HCT116 (cell line): ENCODE measurements around the gene IQCN. TPM values are rescaled to one million over a fixed set of nuclear protein-coding genes. Genes with fewer than 3 reads are reported as not detected.

Source experiments
- ATAC-seq: fragments of 200-7000 bp; cut with Tn5 transposase; 2 replicates; pipeline ENCODE4 v1.9.1; 2020; ENCODE audit warnings: mild to moderate bottlenecking, moderate library complexity
- BruUV-seq: library from RNA; stranded (reverse); fragments of 400-500 nt; replicated peaks from 2 replicates; lab custom pipeline; 2021; lab: Mats Ljungman, UMichigan
- CTCF ChIA-PET: fragments of 300-600 bp; sonication (Branson Sonifier 250); formaldehyde crosslinking; loops from one replicate; lab custom pipeline; 2021; ENCODE audit warnings: antibody characterized with exemption; lab: Charles Lee
- POLR2A ChIA-PET: fragments of 300-600, 350-600 bp; sonication (Branson Sonifier 250); formaldehyde crosslinking; loops from one replicate; lab custom pipeline; 2021; ENCODE audit warnings: antibody characterized with exemption; lab: Charles Lee
- RAD21 ChIA-PET, 2 experiments: fragments of 300-600 bp; sonication (Branson Sonifier 250); formaldehyde crosslinking; loops; one replicate each; lab custom pipeline; 2023; ENCODE audit warnings: low total read pairs in 2 of 2; ENCODE audit not compliant: uncharacterized antibody in 2 of 2, unreplicated experiment in 2 of 2, low non-redundant PET in 1 of 2; lab: Charles Lee
- DNase-seq: peaks from one replicate; pipeline ENCODE4 v3.0.0-alpha.2; 2010; ENCODE audit warnings: low read depth, low spot score
- H2AFZ ChIP-seq: fragments of 200-600 bp; shearing (Covaris generic), sonication (generic); 2 replicates; pipeline ENCODE4 v1.6.1; 2017; ENCODE audit warnings: low read depth, mixed run types, mixed read lengths, antibody characterized with exemption, low read length; ENCODE audit not compliant: poor library complexity, severe bottlenecking
- H3K27ac ChIP-seq: 2 replicates; pipeline ENCODE4 v1.5.1; 2012; ENCODE audit warnings: low read depth, low read length
- H3K27me3 ChIP-seq: fragments of 200-600 bp; sonication (generic); 2 replicates; pipeline ENCODE4 v1.6.1; 2016; ENCODE audit warnings: mixed run types, low read length, mixed read lengths; ENCODE audit not compliant: insufficient read depth
- H3K36me3 ChIP-seq, 2 experiments: fragments of 200-500 bp in 1 of 2; fragments of 200-600 bp in 1 of 2; sonication (Bioruptor generic) in 1 of 2; sonication (generic) in 1 of 2; 2 replicates each; pipeline versions ENCODE4 v1.5.1 to v1.6.1; 2014 to 2016; ENCODE audit warnings: low read length in 2 of 2, inconsistent platforms in 1 of 2, mixed read lengths in 1 of 2, mixed run types in 1 of 2; ENCODE audit not compliant: insufficient read depth in 2 of 2, control insufficient read depth in 1 of 2
- H3K4me1 ChIP-seq, 2 experiments: fragments of 200-600 bp in 1 of 2; sonication (generic) in 1 of 2; 2 replicates each; pipeline versions ENCODE4 v1.5.1 to v1.6.1; 2012 to 2017; ENCODE audit warnings: low read length in 2 of 2, inconsistent platforms in 1 of 2, mild to moderate bottlenecking in 1 of 2, mixed read lengths in 1 of 2, mixed run types in 1 of 2, moderate library complexity in 1 of 2; ENCODE audit not compliant: insufficient read depth in 2 of 2, control insufficient read depth in 1 of 2
- H3K4me2 ChIP-seq: fragments of 200-600 bp; sonication (generic); 2 replicates; pipeline ENCODE4 v1.6.1; 2017; ENCODE audit warnings: mixed run types, low read length, mixed read lengths
- H3K4me3 ChIP-seq, 2 experiments: fragments of 200-600 bp in 1 of 2; sonication (generic) in 1 of 2; replicated peaks in 1 of 2; 2 replicates each; pipeline ENCODE4 v1.5.1; 2011 to 2016; ENCODE audit warnings: low read length in 2 of 2, control low read depth in 1 of 2, low read depth in 1 of 2, mild to moderate bottlenecking in 1 of 2, mixed read lengths in 1 of 2, mixed run types in 1 of 2
- H3K79me2 ChIP-seq: fragments of 200-600 bp; sonication (generic); 2 replicates; pipeline ENCODE4 v1.6.1; 2017; ENCODE audit warnings: mild to moderate bottlenecking, mixed run types, low read length, moderate library complexity, mixed read lengths; ENCODE audit not compliant: insufficient read depth
- H3K9ac ChIP-seq: fragments of 200-600 bp; sonication (generic); 2 replicates; pipeline ENCODE4 v1.6.1; 2016; ENCODE audit warnings: low read length, mixed read lengths
- H3K9me2 ChIP-seq: fragments of 200-600 bp; sonication (generic), shearing (Covaris generic); 2 replicates; pipeline ENCODE4 v1.6.1; 2017; ENCODE audit warnings: mixed run types, mild to moderate bottlenecking, moderate library complexity; ENCODE audit not compliant: insufficient read depth
- H3K9me3 ChIP-seq, 2 experiments: fragments of 200-500 bp in 1 of 2; fragments of 200-600 bp in 1 of 2; sonication (Bioruptor generic) in 1 of 2; sonication (generic) in 1 of 2; 2 replicates each; pipeline ENCODE4 v1.6.1; 2014 to 2017; ENCODE audit warnings: low read length in 2 of 2, mixed read lengths in 2 of 2, inconsistent platforms in 1 of 2, low read depth in 1 of 2, mild to moderate bottlenecking in 1 of 2, mixed run types in 1 of 2, moderate library complexity in 1 of 2; ENCODE audit not compliant: control insufficient read depth in 1 of 2, insufficient read depth in 1 of 2
- H4K20me1 ChIP-seq: fragments of 200-600 bp; sonication (generic), shearing (Covaris generic); 2 replicates; pipeline ENCODE4 v1.6.1; 2017; ENCODE audit warnings: mixed run types, mild to moderate bottlenecking, moderate library complexity; ENCODE audit not compliant: insufficient read depth
- ATF3 ChIP-seq: IDR thresholded peaks from 2 replicates; pipeline ENCODE4 v1.6.1; 2012
- CTCF ChIP-seq, 3 experiments: fragments of 200-600 bp in 1 of 3; sonication (generic) in 1 of 3; IDR thresholded peaks in 2 of 3; conservative IDR thresholded peaks in 1 of 3; 2 replicates each; pipeline ENCODE4 v1.5.1; 2012 to 2017; ENCODE audit warnings: low read depth in 2 of 3, low read length in 2 of 3, antibody characterized with exemption in 1 of 3, borderline replicate concordance in 1 of 3, control low read depth in 1 of 3, mild to moderate bottlenecking in 1 of 3, mixed read lengths in 1 of 3, mixed run types in 1 of 3, moderate library complexity in 1 of 3; ENCODE audit not compliant: insufficient read depth in 1 of 3
- EGR1 ChIP-seq: IDR thresholded peaks from 2 replicates; pipeline ENCODE4 v1.6.1; 2012; ENCODE audit warnings: low read depth
- ELF1 ChIP-seq: IDR thresholded peaks from 2 replicates; pipeline ENCODE4 v1.6.1; 2012; ENCODE audit warnings: low read depth, borderline replicate concordance
- EZH2 ChIP-seq: fragments of 200-600 bp; sonication (generic); IDR thresholded peaks from 2 replicates; pipeline ENCODE4 v1.6.1; 2017; ENCODE audit warnings: antibody characterized with exemption, mixed run types
- EZH2phosphoT487 ChIP-seq: fragments of 200-600 bp; IDR thresholded peaks from 2 replicates; pipeline ENCODE4 v1.6.1; 2018; ENCODE audit warnings: antibody characterized with exemption, borderline replicate concordance
- FOSL1 ChIP-seq: IDR thresholded peaks from 2 replicates; pipeline ENCODE4 v1.6.1; 2012; ENCODE audit warnings: low read depth
- JUND ChIP-seq: IDR thresholded peaks from 2 replicates; pipeline ENCODE4 v1.6.1; 2012
- MAX ChIP-seq: IDR thresholded peaks from 2 replicates; pipeline ENCODE4 v1.6.1; 2012
- POLR2A ChIP-seq: IDR thresholded peaks from 2 replicates; pipeline ENCODE4 v1.7.0; 2011; ENCODE audit warnings: borderline replicate concordance; ENCODE audit not compliant: insufficient read depth, insufficient read length; ENCODE audit errors: extremely low read depth
- RAD21 ChIP-seq: IDR thresholded peaks from 2 replicates; pipeline ENCODE4 v1.6.1; 2012; ENCODE audit warnings: low read depth, mild to moderate bottlenecking
- REST ChIP-seq: IDR thresholded peaks from 2 replicates; pipeline ENCODE4 v1.6.1; 2012; ENCODE audit warnings: low read depth
- SIN3A ChIP-seq: IDR thresholded peaks from 2 replicates; pipeline ENCODE4 v1.6.1; 2012; ENCODE audit warnings: low read depth
- SRF ChIP-seq: IDR thresholded peaks from 2 replicates; pipeline ENCODE4 v1.6.1; 2012; ENCODE audit warnings: low read depth
- TCF7L2 ChIP-seq: IDR thresholded peaks from 2 replicates; pipeline ENCODE4 v1.7.0; 2011; ENCODE audit warnings: borderline replicate concordance, inconsistent platforms; ENCODE audit not compliant: insufficient read depth, insufficient read length; ENCODE audit errors: extremely low read depth
- ZBTB33 ChIP-seq: IDR thresholded peaks from 2 replicates; pipeline ENCODE4 v1.6.1; 2011; ENCODE audit warnings: mild to moderate bottlenecking, low read length, moderate library complexity; ENCODE audit not compliant: insufficient replicate concordance; ENCODE audit errors: extremely low read depth
- ZNF274 ChIP-seq: fragments of 200-500 bp; sonication (Bioruptor generic); IDR thresholded peaks from 2 replicates; pipeline ENCODE4 v1.6.1; 2014; ENCODE audit warnings: mild to moderate bottlenecking, low read depth, low read length, inconsistent platforms
- intact Hi-C: fragments of 100-400 bp; cut with micrococcal nuclease; formaldehyde crosslinking; loops from 2 replicates; pipeline ENCODE4 v1.10.0; 2022
- total RNA-seq: library from RNA; stranded (reverse); gene quantifications from one replicate; pipeline ENCODE4 v1.2.1, GENCODE V29; 2021; ENCODE audit not compliant: unreplicated experiment

IQCN gene
- total RNA-seq, 1 experiment from 2014 or later, result 4.8 TPM

- no TSS peak for BruUV-seq
- no peak overlapping the region for H2AFZ ChIP-seq
- H3K27me3 ChIP-seq, result no peaks in the 10 kb centered on the region
- H3K9me3 ChIP-seq, result no peaks in the 10 kb centered on the region
- peak overlapping the region; percentile 94 for H3K27ac ChIP-seq
- no peaks in the 10 kb centered on the region for H3K9me2 ChIP-seq
- ATAC-seq (peak; percentile 70), DNase-seq (peak; percentile 73)
- ChIA-PET CTCF (interaction anchor here (0.8 to 3.1 kb wide), 5 partner anchors 10 to 36 kb away, joined by 4 to 28 read pairs (median 7); partner anchors contain the start of genes IQCN and JUND), RAD21 (interaction anchor here (0.6 to 1.5 kb wide), 7 partner anchors 9 to 87 kb away, joined by 3 to 10 read pairs (median 5); partner anchors contain the start of genes IQCN (in 1 of the 2) and JUND (in 1 of the 2)), POLR2A (interaction anchor here (0.6 to 4.4 kb wide), 14 partner anchors 9 to 644 kb away, joined by 3 to 138 read pairs (median 4); partner anchors contain the start of genes GDF15, JUND and LSM4)
- no peaks in the 10 kb centered on the region for H4K20me1 ChIP-seq
- no peaks in the 10 kb centered on the region for H3K36me3 ChIP-seq
- peaks cover 28 to 64% of the 10 kb centered on the region in 2 experiments for H3K4me1 ChIP-seq
- H3K4me2 ChIP-seq, result peak overlapping the region; percentile 98
- H3K4me3 ChIP-seq, result peak overlapping the region; percentile 49 to 74
- H3K79me2 ChIP-seq, result no peaks in the 10 kb centered on the region
- intact Hi-C loops, result no loop called here
- H3K9ac ChIP-seq, result peak overlapping the region; percentile 86
- TF ChIP-seq CTCF (IDR thresholded peaks at IDR 0.05 in 2 of 3, conservative IDR thresholded peaks at IDR 0.05 in 1 of 3; ENCODE audit: borderline replicate concordance in 1 of 3, insufficient read depth in 1 of 3, low read depth in 2 of 3, low read length in 2 of 3), result 0 out of 6 replicates have a peak, but pooled peaks of 1 of the 3 experiments have one; percentile 16
- TF ChIP-seq ELF1, result no peak
- no peak for TF ChIP-seq EZH2
- no peak for TF ChIP-seq EGR1
- TF ChIP-seq JUND, result no peak
- no peak for TF ChIP-seq TCF7L2
- TF ChIP-seq POLR2A, result no peak
- no peak for TF ChIP-seq SIN3A
- TF ChIP-seq FOSL1, result no peak
- TF ChIP-seq EZH2phosphoT487, result no peak
- no peak for TF ChIP-seq ZBTB33
- no peak for TF ChIP-seq SRF
- TF ChIP-seq MAX, result peak; percentile 55
- TF ChIP-seq ATF3, result no peak
- no peak for TF ChIP-seq RAD21
- no peak for TF ChIP-seq REST
- TF ChIP-seq ZNF274, result no peak
Observed at GRCh38 chr19:18292810-18293641, 18.8 kb upstream of the IQCN start.
